Keratinocyte (primary cell): ENCODE results near the gene TMEM217.

Experiments used
- CTCF ChIP-seq, 3 experiments: IDR thresholded peaks in 1 of 3; conservative IDR thresholded peaks in 1 of 3; optimal IDR thresholded peaks in 1 of 3; 2 replicates in 2 of 3; 3 replicates in 1 of 3; pipeline versions ENCODE3 to v1.5.1; 2011; ENCODE audit warnings: low read length in 3 of 3, mild to moderate bottlenecking in 3 of 3, moderate library complexity in 2 of 3, control low read depth in 1 of 3, inconsistent platforms in 1 of 3; ENCODE audit not compliant: insufficient read depth in 2 of 3; ENCODE audit errors: extremely low read depth in 1 of 3
- EZH2 ChIP-seq: IDR thresholded peaks from one replicate; pipeline ENCODE4 v1.6.1; 2012; ENCODE audit warnings: inconsistent platforms, mild to moderate bottlenecking, low read length, moderate library complexity

- no peak for TF ChIP-seq CTCF (optimal IDR thresholded peaks at IDR 0.05 in 1 of 3, IDR thresholded peaks at IDR 0.05 in 1 of 3, conservative IDR thresholded peaks at IDR 0.05 in 1 of 3; ENCODE audit: extremely low read depth in 1 of 3, insufficient read depth in 2 of 3, low read length in 3 of 3)
- TF ChIP-seq EZH2: no peak
Observed at GRCh38 chr6:37168811-37169495, 89.0 kb downstream of the TMEM217 start.
